NCI-H1930 (cell line): ENCODE results near the gene SYCP2.

Experiments used
- DNase-seq, 2 experiments: peaks; one replicate each; lab custom pipeline; 2025; lab: John Stamatoyannopoulos, UW

SYCP2 gene

DNA sequence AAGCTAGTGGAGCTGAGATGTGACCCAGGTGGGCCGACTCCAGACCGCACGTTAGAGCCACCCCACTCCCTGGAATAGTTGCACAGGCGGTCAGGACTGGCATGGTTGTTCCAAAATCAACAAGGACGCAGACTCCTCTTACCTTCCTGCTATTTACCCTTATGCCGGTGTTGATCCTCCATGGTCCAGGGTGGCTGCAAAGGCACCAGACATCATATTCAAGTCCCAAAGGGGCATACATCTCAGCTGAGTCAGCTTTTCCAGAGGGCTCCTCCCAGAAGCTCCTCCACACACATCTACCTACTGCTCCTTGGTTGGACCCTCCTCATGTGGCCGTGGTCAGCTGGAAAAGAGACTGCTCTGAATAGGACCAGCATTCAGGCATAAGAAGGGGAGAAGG, 112.2 kb downstream of the SYCP2 start:
- DNase-seq = no peak

DNA sequence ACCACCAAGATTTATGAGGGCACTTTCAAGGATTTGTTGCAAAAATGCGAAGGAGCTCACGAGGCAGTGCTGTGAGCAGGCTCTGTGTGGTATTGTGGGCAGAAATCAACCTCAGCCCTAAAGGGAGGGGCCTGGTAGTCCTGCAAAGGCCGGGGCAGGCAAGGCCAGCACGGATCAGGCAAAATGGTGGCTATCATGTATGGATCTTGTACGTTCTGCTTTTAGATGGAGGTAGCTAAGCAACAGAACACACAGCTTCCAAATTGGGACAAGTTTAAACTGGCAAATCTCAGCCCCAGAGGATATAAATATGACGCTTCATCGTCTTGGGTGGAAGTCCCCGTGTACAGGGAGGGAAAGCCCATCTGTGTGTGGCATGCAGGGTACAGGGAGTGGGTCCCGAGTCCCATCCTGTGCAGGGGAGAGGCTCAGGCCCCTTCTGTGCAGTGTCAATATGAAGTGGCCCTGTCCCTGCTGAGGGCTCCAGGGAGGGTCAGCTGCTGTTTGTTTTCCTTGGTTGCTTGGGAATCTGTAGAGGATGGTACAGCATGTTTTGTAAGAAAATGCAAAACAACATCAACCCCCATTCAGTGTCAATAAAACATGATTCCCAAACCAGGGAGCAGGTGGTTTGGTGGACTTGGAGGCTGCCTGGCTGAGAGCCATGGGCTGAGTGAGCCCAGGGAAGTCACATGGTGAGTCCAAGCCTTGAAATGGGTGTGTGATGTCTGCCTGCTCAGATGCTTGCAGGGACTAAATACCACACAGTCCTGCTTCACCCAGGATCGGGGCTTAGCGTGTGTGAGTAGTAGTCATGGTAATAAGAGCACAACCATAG, 113.0 kb downstream of the SYCP2 start:
- no peak for DNase-seq

- DNase-seq = no peak
These were observed 113.8 kb downstream of the SYCP2 start for GRCh38 chr20:59819496-59820203.

DNA sequence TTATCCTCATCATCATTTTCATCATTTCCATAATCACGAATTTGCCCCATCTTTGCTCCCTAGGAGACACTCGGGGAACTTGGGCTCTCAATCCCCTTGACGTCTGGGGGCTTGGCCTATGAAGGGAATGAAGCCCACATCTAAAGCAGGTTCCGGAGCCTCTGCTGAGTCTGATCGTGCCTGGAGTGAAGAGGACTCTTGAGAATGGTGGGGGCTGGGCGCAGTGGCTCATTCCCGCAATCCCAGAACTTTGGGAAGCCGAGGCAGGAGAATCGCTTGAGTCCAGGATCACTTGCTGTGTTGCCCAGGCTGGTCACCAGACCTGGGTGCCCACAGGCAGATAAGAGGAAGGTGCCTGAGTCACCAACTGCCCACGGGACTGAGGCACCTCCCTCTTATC, 114.5 kb downstream of the SYCP2 start:
- no peak for DNase-seq

GRCh38 chr20:59817846-59818615, 115.4 kb downstream of the SYCP2 start:
- no peak for DNase-seq

DNA sequence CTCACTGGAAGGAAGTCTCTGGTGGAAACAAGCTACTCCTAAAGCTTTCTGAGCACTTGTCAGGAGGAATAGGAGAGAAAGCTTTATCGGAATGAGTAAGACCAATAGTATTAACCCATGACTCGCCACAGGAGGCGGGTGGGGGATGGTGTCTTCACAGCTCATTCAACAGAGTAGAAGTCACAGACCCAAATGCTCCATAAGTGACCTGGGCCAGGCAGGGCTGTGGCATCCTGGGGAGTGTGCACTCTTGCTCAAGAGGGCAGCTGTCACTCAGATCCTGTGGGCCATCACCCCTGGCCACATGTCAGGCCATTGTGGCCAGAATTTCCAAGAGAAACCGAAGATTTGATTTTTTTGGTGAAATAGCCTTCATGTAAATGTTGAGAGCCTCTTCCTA, 116.0 kb downstream of the SYCP2 start:
- no peak for DNase-seq

- no peak for DNase-seq
These were observed 117.2 kb downstream of the SYCP2 start for GRCh38 chr20:59816146-59816738.

- no peak for DNase-seq
These were observed 118.5 kb downstream of the SYCP2 start for GRCh38 chr20:59814840-59815340.

GRCh38 chr20:59813948-59814839, 119.2 kb downstream of the SYCP2 start:
- no peak for DNase-seq
